Kidney capillary endothelial cell (primary cell): ENCODE results near the gene GUCY1A2.
A peak's percentile ranks its signal among the peaks of the same experiment; 100 is the strongest.

Experiments used
- DNase-seq: peaks from one replicate; pipeline ENCODE4 v3.0.0-alpha.2; 2018; ENCODE audit warnings: low spot score

GUCY1A2 gene

GRCh38 chr11:106998916-106999188 is 19.4 kb downstream of the GUCY1A2 start:
- DNase-seq: no peak

GRCh38 chr11:106998116-106998915 is 20.0 kb downstream of the GUCY1A2 start:
- no peak for DNase-seq

DNA sequence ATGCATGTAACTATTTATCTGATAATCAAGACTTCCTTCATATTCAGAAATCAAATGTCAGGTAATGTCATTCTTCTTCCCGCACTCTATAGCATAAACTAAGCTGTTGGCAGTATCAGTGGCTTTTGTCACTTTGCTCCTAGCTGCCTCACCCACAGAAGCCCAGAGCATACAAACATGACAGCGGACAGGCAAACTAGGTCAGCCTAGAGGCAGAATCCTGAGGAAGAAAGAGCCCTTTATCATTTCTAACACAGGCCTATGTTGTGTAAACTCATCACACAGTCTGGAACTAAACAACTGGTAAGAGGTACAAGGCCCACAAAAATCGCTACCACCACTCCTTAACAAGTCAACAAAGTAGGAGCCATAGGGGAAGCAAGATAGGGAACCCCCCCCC is 21.0 kb downstream of the GUCY1A2 start:
- DNase-seq: no peak

GRCh38 chr11:106996691-106997090 is 21.6 kb downstream of the GUCY1A2 start:
- no peak for DNase-seq

DNA sequence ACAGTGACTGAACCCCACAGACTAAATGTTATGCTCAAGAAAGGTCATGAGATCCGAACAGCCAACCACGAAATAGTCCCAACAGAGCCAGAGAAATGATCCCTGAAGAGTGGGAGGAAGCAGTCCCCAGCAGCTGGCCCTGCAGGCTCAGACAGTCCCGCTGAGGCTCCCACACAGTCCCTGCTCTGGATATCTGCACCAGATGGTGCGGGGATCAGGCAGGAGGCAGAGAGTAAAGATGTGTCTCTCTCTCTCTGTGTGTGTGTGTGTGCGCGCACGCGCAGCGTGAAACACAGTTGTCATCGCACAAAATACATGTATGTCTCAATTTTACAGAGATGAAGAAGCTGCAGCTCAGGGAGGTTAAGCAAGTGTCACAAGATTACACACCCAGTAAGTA is 27.9 kb downstream of the GUCY1A2 start:
- DNase-seq: no peak

DNA sequence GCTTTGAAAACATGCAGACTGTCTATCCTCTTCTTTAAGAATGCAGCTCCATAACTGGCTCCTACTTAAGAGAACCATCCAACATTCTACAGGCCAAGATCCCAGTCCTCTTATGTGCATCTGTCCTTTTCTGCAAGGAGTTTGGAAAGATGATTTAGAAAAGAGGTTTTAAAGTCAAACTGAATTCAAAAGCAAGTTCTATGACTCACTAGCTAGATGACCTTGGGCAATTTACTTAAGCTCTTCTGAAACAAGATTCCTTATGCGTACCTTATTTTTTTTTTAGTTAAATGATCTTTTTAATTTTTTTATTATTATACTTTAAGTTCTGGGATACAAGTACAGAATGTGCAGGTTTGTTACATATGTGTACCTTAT is 29.2 kb downstream of the GUCY1A2 start:
- no peak for DNase-seq

DNA sequence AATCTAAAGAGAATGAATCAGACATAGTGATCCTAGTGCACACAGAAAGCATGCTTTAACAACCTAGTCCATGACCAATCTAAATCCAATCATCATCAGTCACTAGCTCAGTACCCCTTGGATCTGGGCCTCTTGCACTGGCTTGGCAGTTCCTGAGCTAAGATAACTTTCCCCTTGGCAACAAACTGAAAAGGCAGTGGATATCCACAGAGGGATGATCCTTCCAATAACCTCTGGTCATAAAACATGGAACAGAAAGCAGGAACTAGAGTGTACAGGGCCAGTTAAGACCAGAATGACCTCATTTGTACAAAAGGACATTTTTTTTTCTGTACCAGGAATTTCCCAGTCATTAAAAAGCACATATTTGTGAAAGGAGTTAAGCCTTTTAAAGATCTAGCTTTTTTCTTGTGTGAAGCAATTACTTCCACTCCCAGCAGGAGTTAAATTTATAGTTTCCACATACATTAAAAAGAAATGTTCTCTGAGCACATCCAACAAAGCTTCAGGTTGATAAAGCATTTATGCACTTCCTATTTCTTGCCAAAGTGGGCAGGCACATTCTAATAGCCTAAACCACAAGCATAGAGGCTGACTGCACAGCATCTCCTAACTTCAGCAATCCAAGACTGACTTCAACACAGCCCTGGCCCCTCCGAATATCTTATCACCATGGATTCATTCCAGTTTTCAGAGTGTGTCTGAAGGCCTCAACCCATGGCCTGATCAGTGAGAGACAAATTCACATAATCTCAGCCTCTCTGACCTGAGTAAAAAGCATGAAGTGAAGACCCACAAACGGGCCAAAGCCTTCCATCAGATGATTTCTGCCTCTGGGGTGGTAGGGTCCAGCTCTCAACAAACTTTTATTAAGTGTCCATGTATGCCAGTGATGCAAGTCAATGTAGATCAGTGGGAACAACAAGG is 29.9 kb downstream of the GUCY1A2 start:
- DNase-seq: no peak

- DNase-seq: no peak
Observed at GRCh38 chr11:106986673-106987072, 31.6 kb downstream of the GUCY1A2 start.

DNA sequence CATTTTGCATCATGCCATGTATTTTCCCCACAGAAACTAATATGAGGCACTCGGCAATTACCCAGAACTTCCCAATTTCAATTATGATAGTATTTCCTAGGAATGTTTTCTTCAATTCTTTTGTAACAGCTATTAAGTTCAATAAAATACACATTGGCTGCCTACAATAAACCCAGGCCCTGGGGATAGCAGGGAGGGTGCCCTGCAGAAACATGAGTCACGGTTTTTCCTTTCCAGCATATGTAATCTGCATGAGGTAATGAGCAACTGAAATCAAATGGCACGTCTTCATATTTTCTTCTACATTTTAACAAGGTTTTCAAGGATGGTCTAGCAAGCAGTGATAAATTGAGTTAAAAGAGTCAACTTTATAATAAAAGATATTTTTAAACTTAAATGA is 32.0 kb downstream of the GUCY1A2 start:
- no peak for DNase-seq

DNA sequence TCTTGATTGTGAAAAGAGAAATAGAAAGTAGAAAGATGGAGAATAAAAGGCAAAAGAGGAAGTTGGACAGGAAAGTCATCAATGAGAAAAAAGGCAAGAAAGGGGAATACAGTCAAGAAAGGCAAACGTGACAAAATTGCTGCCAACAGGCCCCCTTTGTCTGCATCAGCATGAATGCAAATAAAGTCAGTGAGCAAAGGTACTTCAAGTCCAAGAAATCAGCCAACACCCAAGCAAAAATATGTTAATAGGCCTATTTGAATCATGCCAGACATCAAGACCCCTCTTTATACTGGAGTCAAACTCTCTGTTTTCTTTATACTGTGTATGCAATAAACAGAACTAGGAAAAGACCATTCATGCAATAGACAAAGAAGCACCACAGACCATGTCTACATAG is 34.3 kb downstream of the GUCY1A2 start:
- no peak for DNase-seq

- no peak for DNase-seq
Observed at GRCh38 chr11:106983261-106983660, 35.0 kb downstream of the GUCY1A2 start.

DNA sequence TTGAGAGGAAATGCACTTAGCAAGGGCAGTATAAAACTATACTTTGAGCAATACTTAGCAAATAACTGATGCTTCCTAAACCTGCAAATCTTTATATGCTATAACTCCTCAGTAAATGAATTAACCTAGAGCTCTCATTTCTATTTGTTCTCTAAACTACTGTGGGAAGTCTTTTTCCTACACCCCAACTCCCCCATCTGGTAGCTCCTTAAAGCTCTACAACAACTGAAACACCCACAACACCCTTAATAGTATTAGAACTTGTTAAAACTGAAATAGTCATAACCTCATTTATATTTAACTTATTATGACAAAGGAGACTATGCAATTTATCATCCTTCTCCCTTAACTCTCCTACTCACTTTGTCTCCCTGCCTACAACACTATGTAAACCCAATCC is 43.4 kb downstream of the GUCY1A2 start:
- DNase-seq: no peak

- DNase-seq: no peak
Observed at GRCh38 chr11:106971864-106972263, 46.4 kb downstream of the GUCY1A2 start.

DNA sequence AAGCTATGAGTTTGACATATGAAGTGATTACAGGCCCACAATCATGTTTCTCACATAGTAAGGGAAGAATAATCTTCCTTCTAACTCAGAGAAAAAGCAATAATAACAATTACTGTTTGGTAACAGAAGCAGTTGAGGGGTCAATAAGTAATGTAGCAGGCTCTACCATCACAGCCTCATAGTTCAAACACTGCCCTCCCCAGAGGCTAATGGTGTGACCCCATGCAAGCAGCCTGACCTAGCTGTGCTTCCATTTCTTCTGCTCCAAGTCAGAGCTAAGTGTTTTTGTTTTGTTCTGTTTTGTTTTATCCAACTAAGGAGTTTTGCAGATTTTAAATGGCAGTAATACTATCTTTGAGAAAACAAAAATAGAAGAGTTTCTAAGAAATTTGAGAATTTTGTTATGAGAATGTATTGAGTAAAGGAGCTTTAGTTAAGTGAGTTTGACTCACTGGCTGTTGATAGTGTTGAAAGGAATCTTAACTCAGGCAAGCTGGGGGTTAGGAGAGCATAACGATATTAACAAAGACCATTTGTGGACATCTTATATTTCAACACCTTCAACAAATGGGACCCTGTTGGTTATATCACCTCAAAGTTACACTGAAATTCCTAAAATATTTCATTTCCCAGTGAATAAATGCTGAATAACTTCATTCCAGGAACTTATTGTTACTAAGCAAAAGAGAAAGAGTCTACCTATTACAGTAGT is 48.5 kb downstream of the GUCY1A2 start:
- no peak for DNase-seq

DNA sequence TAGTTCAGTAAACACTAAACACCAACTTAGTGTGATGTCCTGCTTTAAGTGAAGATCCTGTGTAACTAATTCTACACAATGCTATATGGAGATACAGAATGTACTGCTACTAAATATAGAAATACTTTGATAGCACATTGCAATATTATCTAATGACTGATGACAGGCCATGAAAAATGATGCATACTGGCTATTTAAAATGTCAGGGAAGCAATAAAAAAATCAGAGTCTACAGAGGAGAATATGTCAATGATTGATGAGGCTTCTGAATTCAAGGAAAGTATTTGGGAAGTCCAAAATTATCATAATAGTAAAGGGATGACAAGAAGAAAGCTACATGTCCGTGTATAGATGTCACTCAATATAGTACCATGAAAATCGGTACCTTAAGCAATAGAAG is 55.3 kb downstream of the GUCY1A2 start:
- DNase-seq: no peak

DNA sequence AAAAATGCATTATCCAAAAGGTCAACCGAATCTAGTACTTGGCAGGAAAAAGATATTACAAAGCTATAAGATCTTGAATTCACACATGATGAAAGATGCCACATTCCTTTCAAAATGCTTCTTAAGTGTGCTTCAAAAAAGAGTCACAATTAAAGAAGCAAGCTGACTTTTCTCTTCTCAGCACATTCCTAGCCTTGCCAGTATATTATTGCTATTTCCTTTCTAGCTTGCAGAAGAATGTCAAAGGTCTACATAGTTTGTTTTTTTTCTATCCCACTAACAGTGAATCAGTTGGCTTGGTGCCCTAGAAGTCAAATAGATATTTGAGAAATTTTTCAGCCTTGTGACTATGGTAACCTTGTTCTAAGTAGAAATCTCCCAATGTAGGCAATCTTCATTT is 56.8 kb downstream of the GUCY1A2 start:
- peak; percentile 88 for DNase-seq

DNA sequence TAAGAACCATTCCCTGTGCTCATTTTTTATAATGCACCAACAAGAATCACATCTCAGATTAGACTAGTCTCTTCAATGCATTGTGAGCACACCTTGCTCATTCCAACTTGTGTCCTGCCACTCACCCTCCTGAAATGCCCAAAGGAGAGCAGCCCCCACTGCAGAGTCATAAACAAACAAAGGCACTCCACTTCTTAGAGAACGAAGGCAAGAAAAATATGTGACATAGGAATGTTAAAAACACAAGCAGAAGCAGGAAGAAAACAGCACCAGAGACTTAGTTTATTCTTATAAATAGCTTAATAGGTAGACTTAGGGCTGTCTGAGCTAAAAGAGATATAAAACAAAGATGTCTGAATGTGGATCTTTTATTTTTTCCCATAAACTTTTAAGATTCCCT is 57.2 kb downstream of the GUCY1A2 start:
- DNase-seq: peak; percentile 16

GRCh38 chr11:106959800-106960199 is 58.5 kb downstream of the GUCY1A2 start:
- DNase-seq: no peak

- DNase-seq: no peak
Observed at GRCh38 chr11:106959386-106959785, 58.9 kb downstream of the GUCY1A2 start.

GRCh38 chr11:106958517-106959248 is 59.6 kb downstream of the GUCY1A2 start:
- no peak for DNase-seq

- no peak for DNase-seq
Observed at GRCh38 chr11:106957030-106957482, 61.2 kb downstream of the GUCY1A2 start.

DNA sequence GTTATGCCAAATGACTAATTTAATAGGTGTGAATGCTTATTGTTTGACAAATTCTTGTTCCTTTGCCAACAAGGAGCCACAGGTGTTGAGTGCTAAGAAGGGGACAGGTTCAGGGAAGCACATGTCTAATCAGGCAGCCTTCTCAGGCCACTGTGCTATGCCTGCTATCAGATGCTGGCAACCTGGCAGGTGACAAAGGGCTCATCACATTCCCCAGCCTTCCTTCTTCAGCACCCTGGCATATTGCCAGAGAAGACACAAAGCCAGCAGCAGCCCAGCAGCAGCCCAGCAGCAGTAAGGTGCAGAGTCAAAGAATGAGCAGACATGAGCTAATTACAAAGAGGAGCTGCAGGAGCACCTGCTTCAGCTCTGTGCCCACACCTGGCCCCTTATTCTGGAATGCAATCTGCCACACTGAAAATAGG is 68.2 kb downstream of the GUCY1A2 start:
- no peak for DNase-seq
